AG09319 (cell line): ENCODE data around the gene SLC12A5.

Experiments used
- DNase-seq: peaks from one replicate; pipeline ENCODE4 v3.0.0-alpha.2; 2010; ENCODE audit warnings: low read depth; ENCODE audit errors: extremely low read depth
- TF ChIP-seq, protein P1 (sequence below): IDR thresholded peaks from 2 replicates; pipeline ENCODE4 v1.5.1; 2011; ENCODE audit warnings: low read depth, mild to moderate bottlenecking, inconsistent platforms, low read length, moderate library complexity

SLC12A5 gene

DNA sequence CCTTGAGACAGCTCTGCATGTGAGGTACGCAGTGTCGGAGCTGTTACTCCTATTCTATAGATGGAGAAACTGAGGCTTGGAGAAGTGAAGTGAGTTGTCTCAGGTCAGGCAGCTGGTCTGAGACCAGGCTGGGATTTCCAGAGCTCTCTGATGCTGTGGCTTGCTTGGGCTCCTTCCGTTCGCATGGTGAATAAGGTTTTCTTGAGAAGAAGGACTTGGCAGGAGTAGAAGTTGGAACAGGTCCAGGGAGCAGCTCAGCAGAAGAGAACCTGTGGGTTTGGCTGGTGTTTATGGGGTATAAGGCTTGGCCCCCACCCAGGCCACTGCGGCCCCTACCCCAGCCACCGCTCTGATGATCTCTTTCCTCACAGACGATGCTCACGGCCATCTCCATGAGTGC is 7.4 kb downstream of the SLC12A5 start:
- no peak for DNase-seq
- TF ChIP-seq, protein P1, sequence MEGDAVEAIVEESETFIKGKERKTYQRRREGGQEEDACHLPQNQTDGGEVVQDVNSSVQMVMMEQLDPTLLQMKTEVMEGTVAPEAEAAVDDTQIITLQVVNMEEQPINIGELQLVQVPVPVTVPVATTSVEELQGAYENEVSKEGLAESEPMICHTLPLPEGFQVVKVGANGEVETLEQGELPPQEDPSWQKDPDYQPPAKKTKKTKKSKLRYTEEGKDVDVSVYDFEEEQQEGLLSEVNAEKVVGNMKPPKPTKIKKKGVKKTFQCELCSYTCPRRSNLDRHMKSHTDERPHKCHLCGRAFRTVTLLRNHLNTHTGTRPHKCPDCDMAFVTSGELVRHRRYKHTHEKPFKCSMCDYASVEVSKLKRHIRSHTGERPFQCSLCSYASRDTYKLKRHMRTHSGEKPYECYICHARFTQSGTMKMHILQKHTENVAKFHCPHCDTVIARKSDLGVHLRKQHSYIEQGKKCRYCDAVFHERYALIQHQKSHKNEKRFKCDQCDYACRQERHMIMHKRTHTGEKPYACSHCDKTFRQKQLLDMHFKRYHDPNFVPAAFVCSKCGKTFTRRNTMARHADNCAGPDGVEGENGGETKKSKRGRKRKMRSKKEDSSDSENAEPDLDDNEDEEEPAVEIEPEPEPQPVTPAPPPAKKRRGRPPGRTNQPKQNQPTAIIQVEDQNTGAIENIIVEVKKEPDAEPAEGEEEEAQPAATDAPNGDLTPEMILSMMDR = no peak

DNA sequence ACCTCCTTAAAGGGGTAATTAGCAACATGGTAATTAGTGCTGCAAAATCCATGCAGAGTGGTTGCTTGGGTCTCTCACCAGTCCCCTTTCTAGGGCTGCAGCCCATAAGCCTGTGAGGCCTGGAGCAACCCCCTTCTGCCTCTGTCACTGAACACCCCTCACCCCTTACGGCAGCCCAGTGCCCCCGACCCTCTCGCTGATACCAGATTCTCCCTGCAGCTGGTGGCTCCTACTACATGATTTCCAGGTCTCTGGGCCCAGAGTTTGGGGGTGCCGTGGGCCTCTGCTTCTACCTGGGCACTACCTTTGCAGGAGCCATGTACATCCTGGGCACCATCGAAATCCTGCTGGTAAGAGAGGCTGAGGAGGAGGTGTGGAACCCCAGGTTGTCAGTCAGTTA is 8.0 kb downstream of the SLC12A5 start:
- no peak for DNase-seq
- TF ChIP-seq, protein P1 = no peak

GRCh38 chr20:46040902-46041535 is 12.0 kb downstream of the SLC12A5 start:
- DNase-seq = no peak

GRCh38 chr20:46043556-46043955 is 14.5 kb downstream of the SLC12A5 start:
- TF ChIP-seq, protein P1 = no peak
- DNase-seq = no peak

More at GRCh38 chr20:46040902-46041535, 12.0 kb downstream of the SLC12A5 start:
- TF ChIP-seq, protein P1 = no peak

DNA sequence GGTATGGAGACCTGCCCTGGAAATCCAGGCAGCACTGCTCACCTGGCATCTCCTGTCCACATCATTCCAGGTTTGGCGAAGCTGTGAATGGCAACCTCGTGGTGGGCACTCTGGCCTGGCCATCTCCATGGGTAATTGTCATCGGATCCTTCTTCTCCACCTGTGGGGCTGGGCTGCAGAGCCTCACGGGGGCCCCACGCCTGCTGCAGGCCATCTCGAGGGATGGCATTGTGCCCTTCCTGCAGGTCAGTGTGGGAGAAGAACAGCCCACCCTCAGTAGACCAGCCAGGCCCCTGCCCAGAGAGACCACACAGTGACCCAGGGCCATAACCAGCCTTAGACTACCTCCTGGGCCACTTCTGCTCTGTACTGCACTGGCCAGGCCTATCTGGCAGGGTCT is 15.9 kb downstream of the SLC12A5 start:
- DNase-seq = no peak
- TF ChIP-seq, protein P1 = no peak

GRCh38 chr20:46046588-46047310 is 17.7 kb downstream of the SLC12A5 start:
- TF ChIP-seq, protein P1 = no peak
- no peak for DNase-seq

- DNase-seq = no peak
- TF ChIP-seq, protein P1 = no peak
These were observed 18.8 kb downstream of the SLC12A5 start for GRCh38 chr20:46047821-46048220.
